Choroid plexus epithelial cell (primary cell): ENCODE results near the gene CD22.

Source experiments
- DNase-seq: peaks from one replicate; pipeline ENCODE4 v3.0.0-alpha.2; 2010; ENCODE audit warnings: low read depth
- H3K4me3 ChIP-seq: 2 replicates; pipeline ENCODE4 v1.5.1; 2011; ENCODE audit warnings: low read depth, mild to moderate bottlenecking, control low read depth, low read length, moderate library complexity
- CTCF ChIP-seq: conservative IDR thresholded peaks from 2 replicates; pipeline ENCODE4 v1.5.1; 2011; ENCODE audit warnings: low read depth, mild to moderate bottlenecking, control low read depth, inconsistent platforms, low read length, moderate library complexity

The CD22 gene

GRCh38 chr19:35314031-35314430 lies 15.0 kb upstream of the CD22 start:
- H3K4me3 ChIP-seq: no peak overlapping the region
- TF ChIP-seq CTCF: no peak
- no peak for DNase-seq

GRCh38 chr19:35314858-35315470 lies 14.0 kb upstream of the CD22 start:
- DNase-seq: no peak
- H3K4me3 ChIP-seq: no peak overlapping the region
- TF ChIP-seq CTCF: no peak

GRCh38 chr19:35315883-35316282 lies 13.1 kb upstream of the CD22 start:
- no peak for DNase-seq
- no peak overlapping the region for H3K4me3 ChIP-seq
- TF ChIP-seq CTCF: no peak

- no peak for DNase-seq
- TF ChIP-seq CTCF: no peak
- no peak overlapping the region for H3K4me3 ChIP-seq
Observed at GRCh38 chr19:35316560-35316959, 12.4 kb upstream of the CD22 start.

DNA sequence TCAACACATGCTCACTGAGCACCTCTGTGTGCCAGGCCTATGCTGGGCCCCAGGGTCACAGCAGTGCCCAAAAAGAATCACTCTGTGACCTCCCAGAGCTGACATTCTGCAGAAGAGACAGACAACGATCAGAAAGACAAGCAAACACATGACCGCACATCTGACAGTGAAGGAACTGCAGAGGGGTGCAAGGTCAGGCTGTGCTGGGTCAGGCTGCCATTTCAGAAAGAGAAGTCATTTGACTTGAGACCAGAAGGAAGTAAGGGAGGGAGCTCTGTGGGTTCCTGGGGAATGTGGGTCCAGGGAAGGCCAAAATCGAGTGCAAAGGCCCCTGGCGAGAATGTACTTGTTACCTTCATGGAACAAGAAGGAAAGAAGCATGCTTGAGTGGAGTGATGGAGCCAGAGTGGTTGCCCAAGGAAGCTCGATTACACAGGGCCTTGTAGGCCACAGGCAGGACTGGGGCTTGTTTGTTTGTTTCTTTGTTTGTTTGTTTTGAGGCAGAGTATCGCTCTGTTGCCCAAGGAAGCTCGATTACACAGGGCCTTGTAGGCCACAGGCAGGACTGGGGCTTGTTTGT lies 11.4 kb upstream of the CD22 start:
- no peak for DNase-seq
- no peak for TF ChIP-seq CTCF
- no peak overlapping the region for H3K4me3 ChIP-seq

DNA sequence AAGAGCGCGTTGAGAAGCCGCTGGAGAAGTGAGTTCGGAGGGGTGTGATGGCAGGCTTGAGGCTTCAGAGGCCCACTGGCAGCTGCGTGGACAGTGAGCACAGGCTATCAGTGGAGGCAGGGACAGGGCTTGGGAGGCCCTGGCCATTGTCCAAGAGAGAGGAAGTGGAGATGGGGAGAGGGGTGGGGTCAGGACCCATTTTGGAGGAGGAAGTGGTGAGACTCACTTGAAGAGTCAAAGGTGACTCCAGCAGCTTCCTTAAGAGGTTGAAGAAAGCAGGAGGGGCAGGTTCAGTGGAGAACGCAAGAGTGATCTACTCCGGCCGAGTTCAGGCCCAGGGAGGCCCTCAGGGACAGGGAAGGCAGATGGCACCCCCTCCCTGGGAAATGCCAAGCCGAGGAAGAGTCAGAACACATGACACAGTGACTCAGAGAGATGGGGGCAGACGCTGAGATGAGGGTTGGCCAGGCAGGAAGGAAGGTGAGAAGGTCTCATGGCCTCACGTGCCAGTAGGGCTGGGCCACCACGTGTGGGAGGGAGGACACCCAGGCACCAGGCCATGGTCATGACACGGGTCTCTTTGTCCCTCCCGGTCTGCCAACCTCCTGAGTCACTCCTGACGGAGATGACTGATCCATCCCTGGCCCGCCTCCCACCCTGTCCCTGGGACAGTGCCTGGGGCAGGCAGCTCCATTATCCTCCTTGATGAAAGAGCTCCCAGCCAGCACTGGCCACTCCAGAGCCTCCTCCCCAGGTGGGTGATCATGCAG lies 10.1 kb upstream of the CD22 start:
- DNase-seq: peak; percentile 52
- no peak for TF ChIP-seq CTCF
- no peak overlapping the region for H3K4me3 ChIP-seq
